HepG2 (cell line): ENCODE data around the gene SLC5A5. TPM values are rescaled to one million over a fixed set of nuclear protein-coding genes. Genes with fewer than 3 reads are reported as not detected.

Experiments used
- BCL6 ChIP-seq: IDR thresholded peaks from 2 replicates; pipeline ENCODE4 v1.6.1; 2016; ENCODE audit warnings: missing genetic modification reagents, missing compliant biosample characterization
- ERF ChIP-seq: IDR thresholded peaks from 2 replicates; pipeline ENCODE4 v1.6.1; 2018; ENCODE audit warnings: missing biosample characterization, missing genetic modification reagents
- JUND ChIP-seq: sonication (generic); formaldehyde crosslinking; IDR thresholded peaks from 2 replicates; pipeline ENCODE4 v1.8.0; 2022; ENCODE audit warnings: mild to moderate bottlenecking, missing genetic modification reagents
- LCORL ChIP-seq, 2 experiments: fragments of 450-650 bp in 1 of 2; sonication (generic) in 1 of 2; formaldehyde crosslinking in 1 of 2; IDR thresholded peaks; 2 replicates each; pipeline versions ENCODE4 v1.5.0 to v1.6.1; 2017 to 2020; ENCODE audit warnings: antibody characterized with exemption in 1 of 2, missing genetic modification reagents in 1 of 2
- LRRFIP1 ChIP-seq: sonication (generic); formaldehyde crosslinking; conservative IDR thresholded peaks from 2 replicates; pipeline ENCODE4 v1.4.0; 2020; ENCODE audit warnings: missing genetic modification reagents
- MLLT10 ChIP-seq: sonication (generic); formaldehyde crosslinking; IDR thresholded peaks from 2 replicates; pipeline ENCODE4 v1.4.0; 2020; ENCODE audit warnings: missing genetic modification reagents
- NFIB ChIP-seq: sonication (generic); formaldehyde crosslinking; IDR thresholded peaks from 2 replicates; pipeline ENCODE4 v1.9.0; 2021; ENCODE audit warnings: missing genetic modification reagents, mild to moderate bottlenecking, borderline replicate concordance
- PATZ1 ChIP-seq: sonication (generic); formaldehyde crosslinking; IDR thresholded peaks from 2 replicates; pipeline ENCODE4 v1.4.0; 2020; ENCODE audit warnings: missing genetic modification reagents
- ZBTB1 ChIP-seq: sonication (generic); formaldehyde crosslinking; IDR thresholded peaks from 2 replicates; pipeline ENCODE4 v1.4.0; 2020; ENCODE audit warnings: missing genetic modification reagents, borderline replicate concordance
- ZBTB40 ChIP-seq, 2 experiments: fragments of 450-650 bp in 1 of 2; sonication (generic) in 1 of 2; formaldehyde crosslinking in 1 of 2; IDR thresholded peaks; 2 replicates each; pipeline versions ENCODE4 v1.6.1 to v1.8.0; 2016 to 2022; ENCODE audit warnings: antibody characterized with exemption in 1 of 2, mild to moderate bottlenecking in 1 of 2, missing genetic modification reagents in 1 of 2
- ZNF580 ChIP-seq: IDR thresholded peaks from 2 replicates; pipeline ENCODE4 v1.6.1; 2016; ENCODE audit warnings: low read depth, borderline replicate concordance
- ZNF704 ChIP-seq: sonication (generic); formaldehyde crosslinking; IDR thresholded peaks from 2 replicates; pipeline ENCODE4 v1.8.1; 2023; ENCODE audit warnings: mild to moderate bottlenecking, inconsistent platforms, moderate library complexity, missing genetic modification reagents, borderline replicate concordance
- polyA plus RNA-seq, 8 experiments: library from polyadenylated mRNA; depleted of rRNA in 3 of 8; stranded (reverse) in 7 of 8; unstranded in 1 of 8; fragments of >200 nt; fragmentation: Illumina TruSeq in 4 of 8; extraction: Trizol in 4 of 8; gene quantifications; 2 replicates each; pipeline versions ENCODE4 v1.2.1 to v1.2.3, GENCODE V29; 2011 to 2016; ENCODE audit warnings: low read depth in 4 of 8, missing spikeins in 1 of 8, mixed read lengths in 1 of 8; ENCODE audit not compliant: insufficient read depth in 1 of 8
- total RNA-seq, 5 experiments: library from RNA; depleted of rRNA; stranded (reverse); fragments of >200 nt; fragmentation: Illumina TruSeq; extraction: Trizol; gene quantifications; 2 replicates each; pipeline ENCODE4 v1.2.3, GENCODE V29; 2016; ENCODE audit warnings: low read depth in 1 of 5

SLC5A5 gene
- total and polyA plus RNA-seq, 2 of the 13 experiments (the other 11 are each of a cell fraction or from before 2014, with no cell fraction given) = not detected

DNA sequence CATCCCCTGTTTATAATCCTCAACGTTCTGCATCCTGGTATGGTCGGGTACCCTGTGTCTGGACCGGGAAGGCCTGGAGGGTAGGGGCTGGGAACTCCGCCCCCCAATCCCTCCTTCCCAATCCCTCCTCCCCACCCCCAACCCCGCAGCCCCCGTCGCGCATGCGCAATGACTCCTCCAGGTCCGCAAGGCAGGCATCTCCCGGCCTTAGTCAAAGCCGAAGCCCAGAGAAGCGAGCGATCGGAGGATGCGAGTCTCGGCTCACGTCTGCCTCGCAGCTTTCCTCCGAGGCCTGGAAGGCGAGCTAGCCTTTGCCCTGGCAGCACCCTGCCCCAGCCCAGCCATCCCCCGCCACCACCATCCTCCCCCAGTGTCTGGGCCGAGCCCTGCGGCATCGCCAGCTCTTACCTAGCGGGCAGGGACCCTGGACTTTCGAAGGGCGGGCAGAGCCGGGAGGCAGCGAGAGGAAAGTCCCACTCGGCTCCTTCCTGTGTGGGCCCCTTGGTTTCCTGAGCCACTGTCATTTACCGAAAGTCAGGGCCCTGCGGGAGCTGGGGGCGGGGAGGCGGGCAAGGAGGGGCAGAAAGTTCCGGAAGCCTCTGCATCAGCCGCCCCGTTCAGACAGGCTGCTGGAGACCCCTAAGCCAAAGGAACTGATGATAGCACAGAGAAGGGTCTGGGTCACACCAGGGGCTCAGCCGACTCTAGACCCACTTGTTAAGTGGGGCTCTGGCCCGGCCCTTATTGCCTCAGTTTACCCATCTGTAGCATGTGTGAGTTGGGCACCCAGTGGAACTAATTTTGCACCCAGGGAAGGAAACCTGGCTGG is 24.0 kb upstream of the SLC5A5 start, which contains the start of gene JAK3 (continued):
- TF ChIP-seq LRRFIP1 (CRISPR knock-in tag) (no peak), ERF (no peak), ZBTB40 (IDR thresholded peaks at IDR 0.05) (no peak), ZBTB40 (CRISPR knock-in tag; IDR thresholded peaks at IDR 0.05) (no peak), ZNF580 (CRISPR knock-in tag) (no peak), BCL6 (CRISPR knock-in tag) (no peak), JUND (CRISPR knock-in tag) (no peak), MLLT10 (no peak), NFIB (no peak), ZNF704 (CRISPR knock-in tag) (no peak), PATZ1 (CRISPR knock-in tag) (no peak), LCORL (IDR thresholded peaks at IDR 0.05) (no peak), LCORL (CRISPR knock-in tag; IDR thresholded peaks at IDR 0.05) (peak; percentile 74), ZBTB1 (CRISPR knock-in tag) (no peak)
